Karpas-422 (cell line): ENCODE data around the gene USP3. TPM values are rescaled to one million over a fixed set of nuclear protein-coding genes. Genes with fewer than 3 reads are reported as not detected.

ENCODE experiments used
- DNase-seq: peaks from one replicate; pipeline ENCODE4 v3.0.0-alpha.2; 2015
- H2AFZ ChIP-seq: fragments of 200-600 bp; sonication (generic); 2 replicates; pipeline ENCODE4 v1.6.1; 2014; ENCODE audit warnings: antibody characterized with exemption, low read length, mixed read lengths
- H3K27ac ChIP-seq: fragments of 200-600 bp; sonication (generic); 2 replicates; pipeline ENCODE4 v1.5.1; 2014; ENCODE audit warnings: mild to moderate bottlenecking, low read length, moderate library complexity
- H3K27me3 ChIP-seq: fragments of 200-600 bp; sonication (generic); 2 replicates; pipeline ENCODE4 v1.6.1; 2014; ENCODE audit warnings: low read length, mixed read lengths
- H3K36me3 ChIP-seq: fragments of 200-600 bp; sonication (generic); 2 replicates; pipeline ENCODE4 v1.6.1; 2014; ENCODE audit warnings: low read length, mixed read lengths; ENCODE audit not compliant: insufficient read depth
- H3K4me1 ChIP-seq: fragments of 200-600 bp; sonication (generic); 2 replicates; pipeline ENCODE4 v1.6.1; 2014; ENCODE audit warnings: mild to moderate bottlenecking, low read length, mixed read lengths
- H3K4me2 ChIP-seq: fragments of 200-600 bp; sonication (generic); 2 replicates; pipeline ENCODE4 v1.6.1; 2014; ENCODE audit warnings: low read length, low read depth, mild to moderate bottlenecking; ENCODE audit not compliant: poor library complexity, severe bottlenecking
- H3K4me3 ChIP-seq: fragments of 200-600 bp; sonication (generic); 2 replicates; pipeline ENCODE4 v1.5.1; 2014; ENCODE audit warnings: mild to moderate bottlenecking, antibody characterized with exemption, low read length, mixed read lengths
- H3K79me2 ChIP-seq: fragments of 200-600 bp; sonication (generic); 2 replicates; pipeline ENCODE4 v1.6.1; 2014; ENCODE audit warnings: mild to moderate bottlenecking, low read length, mixed read lengths
- H3K9ac ChIP-seq: fragments of 200-600 bp; sonication (generic); 2 replicates; pipeline ENCODE4 v1.6.0; 2014; ENCODE audit warnings: low read length
- H3K9me2 ChIP-seq: fragments of 200-600 bp; sonication (generic), shearing (Covaris generic); replicated peaks from 2 replicates; pipeline ENCODE4 v1.6.0; 2014; ENCODE audit warnings: mild to moderate bottlenecking, low read length, moderate library complexity; ENCODE audit not compliant: insufficient read depth
- H3K9me3 ChIP-seq: fragments of 300-700, 200-600 bp; sonication (generic); 2 replicates; pipeline ENCODE4 v1.6.1; 2014; ENCODE audit warnings: low read length, mixed read lengths
- H4K20me1 ChIP-seq: fragments of 200-600 bp; sonication (generic); 2 replicates; pipeline ENCODE4 v1.6.1; 2014; ENCODE audit warnings: mild to moderate bottlenecking, antibody characterized with exemption, low read length, low read depth; ENCODE audit not compliant: insufficient read depth
- total RNA-seq: library from RNA; depleted of rRNA; stranded (reverse); fragments of >200 nt; shearing (Covaris generic); gene quantifications from 2 replicates; pipeline ENCODE4 v1.2.3, GENCODE V29; 2014; ENCODE audit warnings: low replicate concordance

USP3 gene
- total RNA-seq, 1 experiment from 2014 or later, result 15.4 TPM

DNA sequence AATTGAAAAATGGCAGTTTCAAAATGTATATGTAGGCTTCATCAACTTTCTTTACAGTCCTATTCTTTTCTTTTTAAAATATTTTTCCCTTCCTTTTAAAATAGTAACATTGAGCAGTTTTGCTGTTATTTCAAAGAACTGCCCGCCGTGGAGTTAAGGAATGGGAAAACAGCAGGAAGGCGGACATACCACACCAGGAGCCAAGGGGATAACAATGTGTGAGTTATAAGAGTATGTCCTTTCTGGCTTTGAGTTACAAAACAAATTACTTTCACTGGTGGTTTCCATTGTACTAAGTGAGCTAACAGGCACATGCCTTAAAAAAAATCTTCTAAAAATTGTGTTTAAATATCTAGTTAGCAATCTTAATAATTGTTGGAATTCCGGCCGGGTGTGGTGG, 55.4 kb downstream of the USP3 start:
- Histone ChIP-seq H3K9me2 (no peaks in the 10 kb centered on the region), H3K27me3 (no peaks in the 10 kb centered on the region), H3K4me2 (no peak overlapping the region), H3K4me1 (no peaks in the 10 kb centered on the region), H4K20me1 (no peaks in the 10 kb centered on the region), H3K27ac (no peak overlapping the region), H3K9me3 (no peaks in the 10 kb centered on the region), H3K9ac (no peak overlapping the region), H3K36me3 (no peaks in the 10 kb centered on the region), H3K79me2 (no peaks in the 10 kb centered on the region), H3K4me3 (no peak overlapping the region), H2AFZ (no peak overlapping the region)
- no peak for DNase-seq

DNA sequence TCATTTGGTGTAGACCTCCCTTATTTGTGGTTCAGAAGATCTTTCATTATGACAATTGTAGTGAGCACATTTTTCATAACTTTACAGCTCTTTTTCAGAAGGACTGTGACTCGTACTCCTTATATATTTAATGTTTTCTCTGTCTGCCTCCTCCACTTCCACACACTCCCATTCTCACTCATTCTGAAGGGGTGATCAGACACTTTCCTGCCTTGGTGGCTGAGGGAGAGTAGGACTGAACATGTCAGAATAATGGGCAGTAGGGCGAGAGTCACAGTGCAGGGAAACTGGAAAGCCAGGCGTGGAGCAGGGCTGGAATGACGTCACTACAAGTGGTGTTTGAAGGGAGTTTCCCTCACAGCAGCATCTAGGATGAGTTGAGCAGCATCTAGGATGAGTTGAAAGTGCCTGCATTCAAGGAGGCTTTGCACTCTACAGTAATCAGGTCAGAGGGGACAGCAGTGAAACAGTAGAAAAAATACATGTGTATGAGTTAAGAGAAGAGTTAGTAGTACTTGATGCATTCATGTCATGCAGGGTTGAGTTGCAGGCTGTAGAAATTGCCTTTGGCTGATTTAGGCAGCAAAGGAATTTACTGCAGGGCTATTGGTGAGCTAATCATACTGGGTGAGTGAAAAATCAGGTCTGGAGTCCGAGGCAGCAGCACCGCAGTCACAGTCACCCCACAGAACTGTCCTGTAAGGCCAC, 56.5 kb downstream of the USP3 start:
- no peaks in the 10 kb centered on the region for H3K4me1 ChIP-seq
- no peak overlapping the region for H3K4me3 ChIP-seq
- no peak overlapping the region for H3K4me2 ChIP-seq
- H3K9me3 ChIP-seq, result no peaks in the 10 kb centered on the region
- DNase-seq, result no peak
- H3K27ac ChIP-seq, result no peak overlapping the region
- no peaks in the 10 kb centered on the region for H3K27me3 ChIP-seq
- no peaks in the 10 kb centered on the region for H3K9me2 ChIP-seq
- no peaks in the 10 kb centered on the region for H3K79me2 ChIP-seq
- no peak overlapping the region for H3K9ac ChIP-seq
- H3K36me3 ChIP-seq, result no peaks in the 10 kb centered on the region
- H4K20me1 ChIP-seq, result no peaks in the 10 kb centered on the region
- no peak overlapping the region for H2AFZ ChIP-seq

DNA sequence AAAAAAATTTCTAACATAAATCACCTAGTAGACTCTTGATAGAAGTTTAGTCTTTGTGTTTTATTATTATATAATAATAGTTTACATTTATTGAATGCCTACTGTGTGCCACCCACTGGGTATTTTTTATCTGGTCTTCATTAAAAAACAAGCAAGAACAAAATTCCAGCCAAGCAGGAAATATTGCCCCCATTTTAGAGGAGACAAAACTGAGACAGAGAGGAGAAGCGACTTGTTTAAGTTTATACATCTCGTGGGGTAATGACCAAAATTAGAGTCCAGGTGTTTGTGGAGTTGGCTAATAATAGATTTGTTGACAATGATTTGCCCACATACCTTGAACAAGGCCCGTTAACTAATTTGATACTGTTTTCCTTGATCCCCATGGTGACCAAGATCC, 59.7 kb downstream of the USP3 start:
- no peaks in the 10 kb centered on the region for H3K36me3 ChIP-seq
- H3K9me3 ChIP-seq, result no peaks in the 10 kb centered on the region
- H3K4me3 ChIP-seq, result no peak overlapping the region
- no peak overlapping the region for H3K27ac ChIP-seq
- H3K79me2 ChIP-seq, result no peaks in the 10 kb centered on the region
- no peaks in the 10 kb centered on the region for H4K20me1 ChIP-seq
- DNase-seq, result no peak
- H3K4me1 ChIP-seq, result no peaks in the 10 kb centered on the region
- H3K9me2 ChIP-seq, result no peaks in the 10 kb centered on the region
- H3K9ac ChIP-seq, result no peak overlapping the region
- H3K4me2 ChIP-seq, result no peak overlapping the region
- H3K27me3 ChIP-seq, result no peaks in the 10 kb centered on the region
- no peak overlapping the region for H2AFZ ChIP-seq

DNA sequence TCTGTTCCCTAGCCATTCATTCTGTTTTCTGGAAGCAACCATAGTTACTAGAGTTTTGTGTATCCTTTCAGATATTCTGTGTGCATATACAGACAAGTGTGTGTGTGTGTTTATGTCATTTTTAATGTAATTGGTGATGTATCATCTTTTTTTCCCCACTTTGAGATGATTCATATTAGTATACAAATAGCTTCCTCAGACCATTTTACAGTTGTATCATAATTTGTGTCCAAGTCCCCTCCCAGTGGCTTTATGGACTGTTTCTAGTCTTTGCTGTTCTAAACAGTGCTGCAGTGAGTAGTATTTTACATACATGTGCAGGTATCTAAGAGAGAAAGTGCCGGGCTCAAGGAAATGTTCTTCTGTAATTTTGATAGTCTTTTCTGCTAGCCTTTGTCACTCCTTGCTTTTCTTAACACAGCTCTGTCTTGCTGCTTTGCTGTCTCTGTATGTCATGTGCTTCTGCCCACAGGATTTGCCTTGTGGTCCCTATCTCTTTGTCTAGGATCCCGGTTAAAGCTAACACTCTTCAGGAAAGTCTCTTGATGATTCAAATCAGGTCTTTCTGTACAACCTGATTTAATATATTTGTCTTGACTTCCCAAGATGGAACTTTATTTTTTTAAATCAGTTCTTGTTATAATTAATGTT, 61.3 kb downstream of the USP3 start:
- no peak overlapping the region for H2AFZ ChIP-seq
- H3K27ac ChIP-seq, result no peak overlapping the region
- H3K9me3 ChIP-seq, result no peaks in the 10 kb centered on the region
- H3K9me2 ChIP-seq, result no peaks in the 10 kb centered on the region
- no peak overlapping the region for H3K4me2 ChIP-seq
- DNase-seq, result no peak
- no peak overlapping the region for H3K4me3 ChIP-seq
- H3K36me3 ChIP-seq, result no peaks in the 10 kb centered on the region
- no peaks in the 10 kb centered on the region for H3K79me2 ChIP-seq
- H3K27me3 ChIP-seq, result no peaks in the 10 kb centered on the region
- H3K9ac ChIP-seq, result no peak overlapping the region
- no peaks in the 10 kb centered on the region for H4K20me1 ChIP-seq
- no peaks in the 10 kb centered on the region for H3K4me1 ChIP-seq

DNA sequence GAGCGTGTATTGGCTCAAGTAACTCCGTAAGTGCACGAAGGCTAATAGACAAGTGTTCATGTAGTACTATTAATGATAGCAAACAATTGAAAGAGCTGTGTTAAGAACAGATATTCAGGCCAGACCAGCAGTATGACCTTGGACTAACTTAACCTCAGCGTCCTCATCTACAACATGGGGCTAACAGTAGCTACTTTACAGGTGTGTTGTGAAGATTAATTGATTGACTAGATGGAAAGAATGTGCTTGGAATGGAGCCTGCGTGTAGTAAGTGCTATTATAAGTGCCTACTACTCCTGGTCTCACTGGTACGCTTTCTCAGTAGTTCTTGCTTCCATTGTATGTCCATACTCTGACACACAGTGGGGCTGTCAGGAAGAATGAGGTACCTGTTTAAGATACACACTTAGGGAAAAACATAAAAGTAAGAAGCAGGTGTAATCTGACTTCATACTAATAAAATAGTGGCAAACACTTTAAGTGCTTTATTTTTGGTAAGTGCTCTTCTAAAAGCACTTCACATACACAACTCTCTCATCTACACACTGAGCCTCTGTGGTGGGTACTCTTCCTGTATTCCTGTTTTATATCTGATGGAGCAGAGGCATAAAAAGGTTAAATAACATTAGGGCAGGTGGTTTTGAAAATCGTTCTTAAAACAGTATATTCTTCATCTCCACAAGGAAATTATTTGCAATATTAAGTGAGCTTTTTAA, 68.5 kb downstream of the USP3 start:
- Histone ChIP-seq H3K9me2 (no peaks in the 10 kb centered on the region), H3K27me3 (no peaks in the 10 kb centered on the region), H3K4me3 (no peak overlapping the region), H3K4me2 (no peak overlapping the region), H2AFZ (no peak overlapping the region), H3K27ac (no peak overlapping the region), H3K36me3 (peaks cover 9% of the 10 kb centered on the region; the same call in 1 of the 2 replicates), H3K79me2 (no peaks in the 10 kb centered on the region), H3K9ac (no peak overlapping the region), H4K20me1 (no peaks in the 10 kb centered on the region), H3K4me1 (no peaks in the 10 kb centered on the region), H3K9me3 (no peaks in the 10 kb centered on the region)
- DNase-seq, result no peak

DNA sequence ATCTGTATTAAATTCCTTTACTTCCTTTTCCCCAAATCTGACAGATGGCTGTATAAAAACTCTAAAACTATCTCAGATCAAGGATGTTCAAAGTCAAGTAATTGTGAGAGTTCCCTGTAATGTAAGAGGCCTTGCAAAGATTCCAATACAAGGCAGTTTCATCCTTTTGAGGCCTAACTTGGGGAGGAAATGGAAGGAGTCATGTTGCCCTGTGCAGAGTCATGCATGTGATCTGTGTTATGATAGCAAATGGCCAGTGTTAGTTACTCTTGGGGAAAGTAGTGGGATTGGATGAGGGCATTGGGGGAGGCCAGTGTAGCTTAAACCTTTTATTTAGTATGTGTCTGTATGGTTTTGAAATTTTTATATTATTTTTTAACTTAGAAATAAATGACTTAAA, 69.1 kb downstream of the USP3 start:
- no peaks in the 10 kb centered on the region for H3K27me3 ChIP-seq
- no peak overlapping the region for H3K27ac ChIP-seq
- no peak overlapping the region for H3K4me2 ChIP-seq
- no peak overlapping the region for H3K9ac ChIP-seq
- peaks cover 9% of the 10 kb centered on the region; the same call in 1 of the 2 replicates for H3K36me3 ChIP-seq
- no peaks in the 10 kb centered on the region for H3K4me1 ChIP-seq
- H3K79me2 ChIP-seq, result no peaks in the 10 kb centered on the region
- H3K9me3 ChIP-seq, result no peaks in the 10 kb centered on the region
- H2AFZ ChIP-seq, result no peak overlapping the region
- no peak for DNase-seq
- no peak overlapping the region for H3K4me3 ChIP-seq
- H3K9me2 ChIP-seq, result no peaks in the 10 kb centered on the region
- H4K20me1 ChIP-seq, result no peaks in the 10 kb centered on the region

DNA sequence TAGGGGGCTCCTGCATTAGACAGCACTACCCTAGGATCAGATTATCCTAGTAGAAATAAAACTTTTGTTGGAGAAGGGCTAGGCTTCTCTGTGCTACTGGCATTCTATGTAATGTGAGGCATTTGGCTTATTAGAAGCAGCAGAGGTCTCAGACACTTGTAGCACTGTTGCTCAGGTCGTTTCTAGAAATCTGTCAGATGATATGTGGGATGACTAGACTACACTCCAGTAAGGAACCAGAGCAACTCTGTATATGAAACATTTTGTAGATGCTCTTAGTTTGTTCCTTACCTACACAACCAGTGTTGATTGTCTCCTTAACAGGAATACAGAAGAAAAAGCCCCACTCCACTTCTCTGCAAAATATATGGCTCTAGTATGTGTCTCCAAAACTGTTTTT, 70.9 kb downstream of the USP3 start:
- Histone ChIP-seq H4K20me1 (no peaks in the 10 kb centered on the region), H3K79me2 (no peaks in the 10 kb centered on the region), H3K36me3 (peaks cover 12% of the 10 kb centered on the region; the same call in 1 of the 2 replicates), H3K27ac (no peak overlapping the region), H3K9me3 (no peaks in the 10 kb centered on the region), H3K4me3 (no peak overlapping the region), H3K4me2 (no peak overlapping the region), H3K9ac (no peak overlapping the region), H3K9me2 (no peaks in the 10 kb centered on the region), H3K27me3 (no peaks in the 10 kb centered on the region), H3K4me1 (peaks cover 10% of the 10 kb centered on the region), H2AFZ (no peak overlapping the region)
- DNase-seq, result no peak

DNA sequence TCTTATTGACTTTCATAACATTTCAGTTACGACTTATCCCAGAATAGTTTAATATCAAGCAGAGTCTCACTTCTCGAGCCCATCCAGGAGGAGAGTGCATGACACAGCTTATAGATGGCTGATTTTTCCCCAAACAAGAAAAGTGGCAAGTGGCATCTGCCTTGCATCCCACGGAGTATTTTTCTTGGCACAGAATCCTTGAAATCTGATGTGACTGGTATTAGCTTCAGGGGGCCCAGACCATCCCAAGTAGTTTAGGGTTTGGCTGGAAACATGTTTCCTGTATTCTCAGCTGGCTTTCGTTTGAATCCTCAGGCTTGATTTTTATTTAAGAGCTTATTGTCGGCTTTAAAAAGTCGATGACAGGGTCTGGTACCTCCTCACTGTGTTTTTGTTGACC, 72.0 kb downstream of the USP3 start:
- H3K27me3 ChIP-seq, result no peaks in the 10 kb centered on the region
- H2AFZ ChIP-seq, result no peak overlapping the region
- H3K9ac ChIP-seq, result no peak overlapping the region
- H3K4me1 ChIP-seq, result peaks cover 10% of the 10 kb centered on the region
- no peaks in the 10 kb centered on the region for H3K9me2 ChIP-seq
- no peak for DNase-seq
- peaks cover 12% of the 10 kb centered on the region; the same call in 1 of the 2 replicates for H3K36me3 ChIP-seq
- no peak overlapping the region for H3K4me3 ChIP-seq
- no peaks in the 10 kb centered on the region for H4K20me1 ChIP-seq
- H3K27ac ChIP-seq, result no peak overlapping the region
- H3K79me2 ChIP-seq, result no peaks in the 10 kb centered on the region
- H3K9me3 ChIP-seq, result no peaks in the 10 kb centered on the region
- H3K4me2 ChIP-seq, result no peak overlapping the region
